Suprapubic skin (tissue), 2 donors: ENCODE data around the gene SCP2.

Experiments used
- EP300 ChIP-seq: sonication (generic); formaldehyde crosslinking; IDR thresholded peaks from one replicate; pipeline ENCODE4 v1.6.1; 2017; ENCODE audit warnings: antibody characterized with exemption
- POLR2A ChIP-seq, 2 donors: fragments of 450-650 bp; IDR thresholded peaks; one replicate each; pipeline ENCODE4 v1.6.1; 2017; ENCODE audit warnings: antibody characterized with exemption in 2 of 2, mild to moderate bottlenecking in 2 of 2, moderate library complexity in 2 of 2

- TF ChIP-seq EP300 (no peak), POLR2A (IDR thresholded peaks at IDR 0.05) (no peak)
Measured at GRCh38 chr1:53087332-53088285, 160.5 kb downstream of the SCP2 start.
